HPDE6-E6E7 (cell line): ENCODE results near the gene KIAA1614.

Source experiments
- DNase-seq: peaks from one replicate; pipeline ENCODE4 v3.0.0; 2011; ENCODE audit warnings: missing footprints; ENCODE audit errors: extremely low spot score

Gene KIAA1614

DNA sequence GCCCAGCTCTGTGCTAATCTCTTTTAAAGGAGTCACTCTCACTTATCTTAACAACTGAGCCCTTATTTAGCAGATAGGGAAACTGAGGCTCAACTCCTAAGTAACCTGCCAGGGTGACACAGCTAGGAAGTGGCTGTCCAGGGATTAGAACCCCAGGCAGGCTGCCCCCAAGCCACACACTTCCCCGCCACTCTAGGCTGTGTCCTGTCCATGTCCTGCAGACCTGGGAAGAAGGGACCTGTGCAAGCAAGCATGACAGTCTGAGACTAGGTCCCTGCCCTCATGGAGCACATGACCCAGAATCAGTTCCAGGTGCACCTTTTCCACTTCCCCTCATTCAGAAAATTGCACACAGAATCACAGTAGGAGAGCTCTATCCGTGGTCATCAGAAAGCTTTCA, 12.2 kb downstream of the KIAA1614 start:
- DNase-seq = no peak

GRCh38 chr1:180925471-180926051, 12.9 kb downstream of the KIAA1614 start:
- DNase-seq = no peak

DNA sequence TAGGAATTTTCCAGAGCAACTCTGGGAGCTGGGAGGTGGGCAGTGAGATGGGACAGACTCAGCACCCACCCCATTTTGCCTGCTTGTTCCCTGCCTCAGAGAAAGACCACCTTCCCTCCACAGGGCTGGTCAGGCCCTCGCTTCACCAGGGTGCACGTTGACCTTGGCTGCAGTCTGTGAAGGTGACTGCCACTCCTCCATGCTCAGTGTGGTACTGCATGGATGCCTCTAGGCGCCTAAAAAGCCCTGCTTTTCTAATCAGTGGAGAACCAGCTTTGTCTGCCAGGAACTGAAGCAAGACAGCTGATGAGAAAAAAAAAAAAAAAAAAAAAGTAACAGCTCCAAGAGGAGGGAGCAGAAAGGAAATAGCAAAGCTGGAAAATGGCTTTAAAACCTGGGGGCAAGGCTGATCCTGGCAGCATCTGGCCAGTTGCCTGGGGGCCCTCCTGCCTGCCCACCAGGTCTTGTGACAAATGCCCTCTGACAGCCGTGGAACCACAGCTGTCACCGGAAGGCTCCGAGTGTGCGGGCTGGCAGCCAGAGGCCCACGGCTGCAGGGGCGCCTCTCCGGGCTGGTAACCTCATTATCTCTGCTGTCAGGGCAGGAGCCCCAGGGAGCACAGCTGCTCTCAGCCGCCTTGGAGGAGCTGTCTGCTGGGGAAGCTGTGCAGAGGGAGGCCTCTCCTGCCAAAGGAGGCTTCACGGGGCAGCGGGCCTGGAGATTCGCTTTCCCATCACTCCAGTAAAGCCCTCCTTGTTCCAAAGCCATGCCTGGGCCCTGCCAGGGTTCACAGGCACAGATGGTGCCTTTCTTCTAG, 13.7 kb downstream of the KIAA1614 start:
- no peak for DNase-seq

DNA sequence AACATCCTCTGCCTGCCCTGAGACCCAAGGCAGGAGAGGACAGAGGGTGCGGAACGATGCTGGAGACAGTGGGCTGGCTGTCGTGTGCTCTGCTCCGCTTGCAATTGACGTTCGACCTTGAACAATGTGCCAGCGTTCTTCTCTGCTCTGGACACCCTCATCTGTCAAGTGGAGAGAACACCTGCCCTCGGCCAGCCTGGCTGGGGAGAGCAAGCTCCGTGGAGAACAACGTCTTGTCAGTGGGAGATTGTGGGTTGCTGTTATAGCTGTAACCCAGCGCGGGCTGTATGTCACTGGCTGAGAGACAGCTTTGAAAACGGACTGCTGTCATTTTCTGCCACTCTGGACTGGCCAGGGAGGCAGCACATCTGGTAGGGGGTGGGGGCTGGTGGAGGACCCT, 14.7 kb downstream of the KIAA1614 start:
- no peak for DNase-seq

DNA sequence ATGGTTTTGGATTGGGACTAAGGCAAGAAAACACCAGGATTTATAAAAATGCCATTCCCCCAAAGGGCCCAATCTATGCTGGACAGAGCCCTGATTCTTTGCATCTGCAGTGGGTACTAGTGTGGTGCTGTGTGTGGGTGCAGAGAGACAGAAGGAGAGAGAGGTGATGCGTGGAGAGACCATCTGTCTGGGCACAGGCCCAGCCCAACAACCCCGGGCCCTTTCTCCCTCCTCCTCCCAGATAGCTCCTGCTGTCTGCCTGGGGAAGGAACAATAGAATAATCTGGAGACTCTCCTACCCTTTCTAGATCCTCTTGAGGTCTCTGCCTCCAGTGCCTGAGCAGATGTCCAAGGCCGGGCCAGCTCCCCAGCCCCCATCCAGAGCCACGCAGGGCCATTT, 15.1 kb downstream of the KIAA1614 start:
- DNase-seq = no peak

DNA sequence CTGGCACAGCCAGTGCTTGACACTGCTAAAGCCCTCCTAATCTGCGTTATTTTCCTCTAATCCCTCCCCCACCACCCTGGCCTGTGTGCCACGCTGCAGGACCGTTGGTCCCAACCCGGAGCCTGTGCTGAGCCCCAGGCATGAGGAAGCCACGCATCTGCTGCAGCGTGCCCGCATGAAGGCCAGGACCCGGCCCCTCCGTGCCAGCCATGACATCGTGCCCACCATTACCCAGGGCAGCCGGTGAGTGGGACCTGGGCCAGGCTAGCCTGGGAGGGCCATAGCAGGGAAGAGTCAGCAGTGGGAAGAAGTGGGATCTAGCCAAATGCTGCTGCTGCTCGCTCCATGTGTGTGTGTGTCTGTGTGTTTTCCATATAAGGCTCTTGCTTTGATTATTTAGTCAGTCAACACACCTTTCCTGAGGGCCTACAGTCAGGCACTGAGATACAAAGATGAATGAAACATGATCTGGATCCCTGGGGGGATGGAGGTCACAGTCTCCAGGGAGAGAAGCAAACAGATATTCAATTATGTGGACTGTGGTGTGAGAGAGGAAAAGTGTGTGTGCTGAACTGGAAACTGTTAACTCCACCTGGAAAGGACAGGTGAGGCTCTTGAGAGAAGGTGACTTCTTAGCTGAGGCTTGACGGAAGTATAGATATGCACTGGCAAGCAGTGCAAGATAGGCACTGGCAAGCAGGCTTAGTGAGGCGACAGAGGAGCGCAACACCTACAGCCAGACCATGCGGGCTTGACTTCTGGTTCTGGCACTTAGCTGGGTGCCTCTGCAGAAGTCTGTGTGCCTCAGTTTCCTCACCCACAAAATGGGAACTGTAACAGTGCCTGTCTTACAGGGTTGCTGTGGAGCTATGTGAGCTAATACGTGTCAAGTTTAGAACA, 15.9 kb downstream of the KIAA1614 start:
- DNase-seq = no peak

DNA sequence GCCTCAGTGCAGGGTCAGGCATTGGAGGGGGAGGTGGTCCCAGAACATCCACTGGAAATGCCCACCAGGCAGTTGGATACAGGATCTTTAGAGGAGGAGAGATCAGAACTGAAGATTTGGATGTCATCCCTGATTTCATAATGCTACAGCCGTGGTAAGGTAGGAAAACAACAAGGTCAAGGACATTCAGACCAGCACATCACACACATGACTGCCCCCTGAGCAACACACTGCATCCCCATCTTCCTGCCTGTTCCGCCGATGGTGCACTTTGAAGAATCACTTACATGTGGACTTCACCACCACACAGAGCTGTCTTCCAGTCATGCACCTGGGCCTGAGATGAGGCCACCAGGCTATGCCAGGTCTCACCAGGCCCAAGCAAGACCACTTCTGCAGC, 16.7 kb downstream of the KIAA1614 start:
- no peak for DNase-seq

DNA sequence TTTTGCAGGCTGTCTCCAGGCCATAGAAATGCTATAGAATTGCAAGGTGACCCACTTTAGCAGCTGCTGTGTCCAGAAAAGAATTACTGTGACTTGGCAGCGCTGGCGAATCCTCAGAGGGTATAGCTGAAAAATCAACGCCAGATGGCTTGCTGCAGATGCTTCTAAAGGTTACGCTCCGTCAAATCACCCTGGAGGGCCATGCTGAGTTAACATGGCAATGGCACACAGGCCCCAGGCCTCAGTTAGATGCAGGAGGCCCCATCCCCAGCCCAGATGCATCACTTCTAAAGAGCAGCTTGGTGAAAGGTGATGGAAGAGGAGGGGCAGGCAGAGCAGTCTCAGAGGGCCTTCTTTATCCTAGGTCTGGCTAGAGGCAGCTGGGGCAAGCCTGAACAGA, 18.0 kb downstream of the KIAA1614 start:
- DNase-seq = no peak

DNA sequence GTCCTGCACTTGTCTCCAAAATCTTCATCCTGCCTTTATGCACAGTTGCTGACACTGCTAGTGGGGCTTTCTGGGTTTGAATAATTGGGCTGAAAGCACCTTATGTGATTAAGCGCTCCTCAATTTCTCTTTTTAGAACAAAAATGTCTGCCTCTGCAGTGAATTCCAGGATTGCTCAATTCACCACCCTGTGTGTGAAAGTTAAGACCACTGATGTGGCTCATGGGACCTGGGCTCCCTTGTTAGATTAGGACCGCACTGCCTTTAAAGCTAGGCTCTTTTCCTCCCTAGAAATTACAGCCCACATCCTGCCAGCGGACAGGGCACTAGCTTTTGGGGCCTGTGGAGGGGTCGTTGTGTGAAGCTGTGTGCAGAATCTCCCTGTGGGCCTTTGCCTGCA, 18.8 kb downstream of the KIAA1614 start:
- DNase-seq = no peak

- no peak for DNase-seq
Measured at GRCh38 chr1:180932378-180932777, 19.7 kb downstream of the KIAA1614 start.

GRCh38 chr1:180933141-180933540, 20.4 kb downstream of the KIAA1614 start:
- DNase-seq = no peak

DNA sequence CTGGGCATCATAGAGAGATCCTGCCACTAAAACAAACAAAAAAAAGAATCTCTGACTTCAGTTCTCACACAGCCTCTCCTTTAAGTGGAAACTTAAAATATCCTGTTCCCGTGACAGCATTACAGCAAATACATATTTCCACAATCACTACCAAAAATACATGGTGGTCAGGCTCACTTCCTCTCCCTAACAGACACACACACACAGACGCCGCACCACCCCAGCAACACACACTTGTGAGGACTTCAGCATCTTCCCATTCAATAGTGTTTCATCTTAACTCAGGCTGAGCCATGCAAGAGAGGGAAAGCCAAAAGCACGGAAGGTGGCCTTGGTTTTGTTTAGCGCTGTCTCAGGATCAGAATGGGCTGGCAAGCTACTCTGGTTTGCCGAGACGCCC, 21.9 kb downstream of the KIAA1614 start:
- DNase-seq = no peak

- DNase-seq = no peak
Measured at GRCh38 chr1:180935326-180936109, 22.8 kb downstream of the KIAA1614 start.

- no peak for DNase-seq
Measured at GRCh38 chr1:180936110-180937011, 23.7 kb downstream of the KIAA1614 start.

DNA sequence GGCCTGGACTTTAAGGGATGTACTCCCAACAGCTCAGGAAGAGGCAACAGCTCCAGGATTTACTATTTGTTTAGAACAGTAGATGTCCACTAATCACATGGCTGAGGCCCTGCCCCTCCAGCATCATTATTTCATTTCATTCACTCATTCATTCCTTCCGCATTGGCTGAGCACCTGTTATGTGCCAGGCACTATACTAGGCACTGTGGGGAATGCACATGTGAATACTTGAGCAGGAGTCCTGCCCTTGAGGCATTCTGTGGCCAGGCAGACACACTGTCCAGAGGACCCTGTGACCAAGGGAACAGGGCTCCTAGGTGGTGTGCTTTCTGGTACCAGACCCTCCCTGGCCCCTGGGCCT, 24.3 kb downstream of the KIAA1614 start:
- DNase-seq = no peak

DNA sequence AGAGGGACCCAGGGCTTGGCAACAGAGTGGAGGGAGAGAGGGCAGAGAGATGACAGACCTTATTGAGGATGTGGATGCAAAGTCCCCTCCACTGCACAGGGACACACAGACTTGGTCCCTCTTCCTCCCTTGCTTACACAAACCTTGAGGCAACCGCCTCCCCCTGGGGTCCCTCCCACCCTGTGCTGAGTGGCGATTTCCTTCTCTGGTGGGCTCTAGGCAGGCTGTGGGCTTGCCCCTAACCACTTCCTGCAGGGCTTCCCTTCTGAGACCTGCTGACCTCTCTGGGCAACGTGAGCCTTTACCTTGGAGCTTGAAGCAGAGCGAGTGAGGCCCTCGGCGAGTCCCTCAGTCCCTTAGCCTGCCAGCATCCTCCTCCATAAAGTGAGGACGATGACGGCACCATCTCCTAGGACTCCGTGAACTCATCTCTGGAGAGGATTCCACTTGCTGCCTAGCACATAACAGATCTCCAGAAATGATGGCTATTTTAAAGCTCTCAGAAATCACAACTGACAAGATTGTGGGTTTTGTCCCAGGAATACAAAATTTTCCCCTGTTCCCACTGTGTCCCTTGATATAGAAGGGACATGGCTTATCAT, 25.0 kb downstream of the KIAA1614 start:
- DNase-seq = no peak

DNA sequence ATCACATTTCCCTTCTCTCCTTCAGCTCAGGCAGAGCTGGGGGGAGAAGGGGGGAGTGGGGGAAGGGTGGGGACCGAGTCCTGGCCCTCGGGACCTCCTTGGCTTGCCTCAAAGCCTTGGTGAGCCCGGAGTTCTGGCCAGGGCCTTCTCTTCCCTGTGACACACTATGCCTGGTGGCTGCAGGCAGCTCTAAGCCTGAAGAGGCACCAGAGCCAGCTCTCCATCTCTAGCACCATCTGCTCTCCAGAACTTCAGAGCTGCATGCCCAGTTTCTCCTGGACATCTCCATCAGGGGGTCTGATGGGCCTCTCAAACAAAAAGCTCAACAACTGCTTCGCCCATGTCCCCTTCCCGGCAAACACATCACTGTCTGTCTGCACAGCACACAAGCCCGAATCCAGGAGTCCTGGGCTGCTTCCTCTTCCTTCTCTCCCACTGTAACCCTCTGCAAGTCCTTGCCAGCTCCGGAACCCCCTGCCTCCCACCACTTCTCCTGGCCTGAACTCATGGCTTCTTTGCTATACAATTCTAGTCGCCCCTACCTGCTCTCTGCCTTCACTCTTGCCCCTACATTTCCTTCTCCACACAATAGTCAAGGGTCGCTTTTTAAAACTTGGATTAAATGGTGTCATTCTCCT, 26.5 kb downstream of the KIAA1614 start:
- no peak for DNase-seq

GRCh38 chr1:180939711-180940103, 27.0 kb downstream of the KIAA1614 start:
- no peak for DNase-seq

DNA sequence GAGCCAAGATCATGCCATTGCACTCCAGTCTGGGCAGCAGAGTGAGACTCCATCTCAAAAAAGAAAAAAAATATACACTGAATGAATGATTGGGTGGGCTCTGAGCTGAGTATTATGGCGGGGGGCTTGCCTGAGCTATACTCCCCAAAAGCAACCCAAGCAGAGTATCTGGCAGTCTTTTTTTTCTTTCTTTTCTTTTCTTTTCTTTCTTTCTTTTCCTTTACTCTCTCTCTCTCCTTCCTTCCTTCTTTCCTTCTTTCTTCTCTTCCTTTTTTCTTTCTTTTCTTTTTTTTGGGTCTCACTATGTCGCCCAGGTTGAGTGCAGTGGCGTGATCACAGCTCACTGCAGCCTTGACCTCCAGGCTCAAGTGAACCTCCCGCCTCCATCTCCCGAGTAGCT, 27.7 kb downstream of the KIAA1614 start:
- no peak for DNase-seq
